ENCODE measurements around the gene TOMM5.
"Not testable (repeated sequence)": the region's sequence is repeated elsewhere in the genome, so short reads cannot be mapped to it uniquely, and the experiment has no call there.

TOMM5 gene

GRCh38 chr9:37622462-37622861, 30.1 kb upstream of the TOMM5 start:
- H3K4me3 Mint-ChIP-seq: no peak overlapping the region
- no peak overlapping the region for H3K27ac Mint-ChIP-seq
- no peak for DNase-seq
- H3K27me3 Mint-ChIP-seq: peaks cover 9% of the 10 kb centered on the region
- peaks cover 3% of the 10 kb centered on the region for H3K4me1 Mint-ChIP-seq
- CTCF ChIA-PET: no interaction called here
- no peaks in the 10 kb centered on the region for H3K9me3 Mint-ChIP-seq
- no peaks in the 10 kb centered on the region for H3K36me3 Mint-ChIP-seq

- Mint-ChIP-seq H3K27me3 (peaks cover 9% of the 10 kb centered on the region), H3K36me3 (no peaks in the 10 kb centered on the region), H3K4me1 (peaks cover 3% of the 10 kb centered on the region), H3K27ac (no peak overlapping the region), H3K4me3 (no peak overlapping the region), H3K9me3 (no peaks in the 10 kb centered on the region)
- no peak for DNase-seq
- CTCF ChIA-PET: no interaction called here
These were observed 29.1 kb upstream of the TOMM5 start for GRCh38 chr9:37621273-37622121.

DNA sequence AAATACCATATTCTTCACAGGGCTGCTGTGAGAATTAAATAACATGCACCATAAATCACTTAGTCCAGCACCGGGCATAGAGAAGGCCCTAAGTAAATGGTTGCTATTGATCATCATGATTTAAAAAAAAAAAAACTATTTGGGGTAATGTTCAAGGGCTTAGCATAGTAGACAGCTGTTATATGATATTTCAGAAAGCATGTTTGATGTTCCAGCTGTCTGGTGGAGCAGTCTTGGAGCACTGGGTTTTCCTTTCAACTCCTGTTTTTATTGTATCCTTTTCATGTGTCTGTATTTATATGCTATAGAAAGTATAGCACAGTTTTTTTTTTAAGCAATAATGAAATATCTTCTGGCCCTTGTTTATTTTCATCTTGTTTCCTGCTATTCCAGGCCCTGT, 28.0 kb upstream of the TOMM5 start:
- H3K36me3 Mint-ChIP-seq: no peaks in the 10 kb centered on the region
- H3K27me3 Mint-ChIP-seq: peaks cover 9% of the 10 kb centered on the region
- no peak overlapping the region for H3K27ac Mint-ChIP-seq
- CTCF ChIA-PET: interaction anchor here (0.8 kb wide), 1 partner anchor 665 kb away, joined by 3 read pairs; no protein-coding TSS in a partner anchor
- no peaks in the 10 kb centered on the region for H3K9me3 Mint-ChIP-seq
- DNase-seq: no peak
- H3K4me1 Mint-ChIP-seq: peaks cover 3% of the 10 kb centered on the region
- no peak overlapping the region for H3K4me3 Mint-ChIP-seq

DNA sequence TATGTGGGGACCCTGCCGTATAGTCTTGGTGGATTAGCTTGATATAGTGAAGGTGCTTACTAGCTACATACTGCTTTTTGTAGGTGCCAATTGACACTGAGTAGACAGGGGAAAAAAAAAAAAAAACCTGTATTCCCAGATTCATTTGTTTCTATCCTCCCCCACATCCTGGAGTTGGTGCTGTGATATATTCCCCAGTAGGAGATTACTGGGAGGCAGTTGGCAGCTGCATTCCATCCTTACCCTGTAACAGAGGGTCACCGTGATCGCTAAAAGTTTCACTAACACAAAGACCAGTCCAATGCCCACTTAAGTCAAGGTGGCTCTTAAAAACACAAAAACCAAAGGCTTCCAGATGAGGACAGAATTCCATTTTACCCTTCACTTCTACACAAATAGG, 27.4 kb upstream of the TOMM5 start:
- Mint-ChIP-seq H3K9me3 (no peaks in the 10 kb centered on the region), H3K4me3 (no peak overlapping the region), H3K27ac (no peak overlapping the region), H3K36me3 (no peaks in the 10 kb centered on the region), H3K4me1 (peaks cover 3% of the 10 kb centered on the region), H3K27me3 (peaks cover 9% of the 10 kb centered on the region)
- DNase-seq: no peak
- CTCF ChIA-PET: no interaction called here

DNA sequence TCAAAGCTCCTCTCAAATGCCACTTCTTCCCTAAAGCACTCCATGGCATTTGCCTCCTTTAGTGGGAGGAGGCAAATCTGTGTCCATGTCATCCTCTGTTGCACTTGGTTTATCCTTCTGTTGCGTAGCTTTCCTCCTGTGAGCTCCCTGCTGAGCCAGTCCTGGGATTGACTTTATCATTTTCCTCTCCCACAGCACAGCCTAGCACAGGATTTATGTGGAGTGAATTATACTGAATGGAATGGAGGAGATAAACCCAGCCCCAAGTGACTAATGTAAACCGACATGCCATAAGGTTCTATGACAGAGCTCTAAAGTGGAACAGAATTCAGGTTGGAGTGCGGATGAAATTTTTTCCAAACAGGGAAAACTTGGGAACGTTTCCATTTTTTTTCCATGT, 26.4 kb upstream of the TOMM5 start:
- CTCF ChIA-PET: no interaction called here
- Mint-ChIP-seq H3K4me3 (no peak overlapping the region), H3K4me1 (peaks cover 3% of the 10 kb centered on the region), H3K9me3 (no peaks in the 10 kb centered on the region), H3K36me3 (no peaks in the 10 kb centered on the region), H3K27ac (no peak overlapping the region), H3K27me3 (peaks cover 13% of the 10 kb centered on the region)
- no peak for DNase-seq

DNA sequence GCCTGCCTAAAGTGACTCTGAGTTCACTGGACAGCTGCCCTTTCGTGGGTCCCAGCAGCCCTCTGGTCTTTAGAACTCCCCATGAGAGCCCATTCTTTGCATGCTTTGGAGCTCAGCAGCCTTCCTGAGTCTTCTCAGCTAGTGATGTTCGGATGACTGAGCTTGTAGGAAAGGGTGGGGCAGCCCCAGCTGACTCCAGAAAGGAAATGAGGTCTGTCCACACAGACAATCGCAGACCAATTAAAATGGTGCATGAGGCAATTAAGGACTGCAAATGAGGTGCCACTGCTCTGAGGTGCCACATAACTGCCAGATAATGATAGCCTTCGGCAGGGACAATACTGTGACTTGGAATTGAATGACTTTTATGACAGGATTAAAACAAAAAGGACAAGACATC, 25.4 kb upstream of the TOMM5 start:
- no peak overlapping the region for H3K4me3 Mint-ChIP-seq
- DNase-seq: no peak
- H3K27me3 Mint-ChIP-seq: peaks cover 14% of the 10 kb centered on the region
- H3K9me3 Mint-ChIP-seq: no peaks in the 10 kb centered on the region
- CTCF ChIA-PET: no interaction called here
- no peaks in the 10 kb centered on the region for H3K36me3 Mint-ChIP-seq
- no peak overlapping the region for H3K27ac Mint-ChIP-seq
- H3K4me1 Mint-ChIP-seq: peaks cover 3% of the 10 kb centered on the region

DNA sequence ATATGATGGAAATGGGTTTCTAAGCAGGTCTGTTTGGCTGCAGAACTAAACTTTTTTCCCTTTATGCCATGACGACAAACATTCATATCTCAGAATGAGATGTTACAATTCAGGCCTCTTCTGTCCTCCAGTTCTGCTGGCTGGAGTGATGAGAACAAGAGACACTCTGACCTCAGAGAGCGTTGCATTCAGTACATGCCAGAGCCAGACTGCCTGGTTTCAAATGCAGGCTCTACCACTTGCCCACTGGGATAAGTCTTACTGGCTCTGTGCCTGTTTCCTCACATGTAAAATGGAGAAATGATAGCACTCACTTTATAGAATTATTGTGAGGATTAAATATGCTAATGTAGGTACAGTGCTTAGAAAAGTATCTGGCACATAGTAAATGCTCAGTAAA, 24.8 kb upstream of the TOMM5 start:
- H3K27me3 Mint-ChIP-seq: peaks cover 14% of the 10 kb centered on the region
- H3K36me3 Mint-ChIP-seq: no peaks in the 10 kb centered on the region
- H3K4me3 Mint-ChIP-seq: no peak overlapping the region
- CTCF ChIA-PET: no interaction called here
- peaks cover 3% of the 10 kb centered on the region for H3K4me1 Mint-ChIP-seq
- no peak overlapping the region for H3K27ac Mint-ChIP-seq
- H3K9me3 Mint-ChIP-seq: no peaks in the 10 kb centered on the region
- no peak for DNase-seq

GRCh38 chr9:37611961-37612360, 19.6 kb upstream of the TOMM5 start:
- Mint-ChIP-seq H3K27ac (no peak overlapping the region), H3K36me3 (no peaks in the 10 kb centered on the region), H3K9me3 (no peaks in the 10 kb centered on the region), H3K4me1 (no peaks in the 10 kb centered on the region), H3K27me3 (peaks cover 21% of the 10 kb centered on the region), H3K4me3 (no peak overlapping the region)
- DNase-seq: no peak
- CTCF ChIA-PET: no interaction called here

DNA sequence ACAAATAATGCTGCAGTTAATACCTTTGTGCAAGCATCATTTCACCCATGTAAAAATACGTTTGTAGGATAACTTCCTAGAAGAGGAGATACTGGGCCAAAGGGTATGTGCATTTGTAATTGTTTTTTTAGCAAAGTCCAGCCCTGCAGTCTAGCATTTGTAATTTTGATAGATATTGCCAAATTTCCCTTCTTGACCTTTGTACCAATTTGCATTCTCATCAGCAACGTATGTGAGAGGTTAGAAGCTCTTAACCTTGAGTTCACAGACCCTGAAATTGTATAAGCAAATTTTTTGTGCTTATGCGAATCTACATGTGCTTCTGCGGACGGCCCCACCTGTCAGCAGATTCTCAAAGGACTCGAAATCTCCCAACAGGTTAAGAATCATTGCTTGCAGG, 18.6 kb upstream of the TOMM5 start:
- Mint-ChIP-seq H3K27ac (no peak overlapping the region), H3K4me1 (no peaks in the 10 kb centered on the region), H3K36me3 (no peaks in the 10 kb centered on the region), H3K9me3 (no peaks in the 10 kb centered on the region), H3K4me3 (no peak overlapping the region), H3K27me3 (peaks cover 25% of the 10 kb centered on the region)
- DNase-seq: no peak
- CTCF ChIA-PET: no interaction called here

DNA sequence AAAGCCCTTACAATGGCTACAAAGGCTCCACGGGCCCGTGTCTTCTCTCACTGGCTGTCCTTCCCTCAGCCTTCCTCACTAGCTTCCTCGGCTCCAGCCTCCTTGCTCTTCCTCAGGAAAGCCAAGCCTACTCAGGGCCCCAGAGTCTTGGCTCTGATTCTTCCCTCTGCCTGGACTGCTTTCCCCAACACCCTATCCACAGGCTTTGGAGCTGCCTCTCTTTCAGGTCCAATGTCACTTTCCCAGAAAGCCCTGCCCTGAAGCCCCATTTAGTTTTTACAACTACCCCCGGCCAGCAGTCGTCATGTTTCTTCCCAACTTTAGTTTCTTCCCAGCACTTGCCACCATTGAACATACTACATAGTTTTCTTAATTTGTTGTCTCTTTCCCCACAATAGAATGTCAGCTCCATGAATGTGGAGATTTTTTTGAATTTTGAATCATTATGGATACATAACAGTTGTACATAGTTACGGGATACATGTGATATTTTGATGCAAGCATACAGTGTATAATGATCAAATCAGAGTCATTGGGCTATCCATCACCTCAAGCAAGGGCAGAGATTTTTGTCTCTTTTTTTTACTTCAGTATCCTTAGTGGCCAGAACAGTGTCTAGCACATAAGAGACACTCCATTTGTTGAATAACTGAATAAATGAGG, 17.5 kb upstream of the TOMM5 start:
- Mint-ChIP-seq H3K36me3 (no peaks in the 10 kb centered on the region), H3K4me1 (no peaks in the 10 kb centered on the region), H3K27ac (no peak overlapping the region), H3K4me3 (no peak overlapping the region), H3K9me3 (no peaks in the 10 kb centered on the region), H3K27me3 (peaks cover 29% of the 10 kb centered on the region)
- no peak for DNase-seq
- CTCF ChIA-PET: no interaction called here

GRCh38 chr9:37608250-37608649, 15.9 kb upstream of the TOMM5 start:
- Mint-ChIP-seq H3K4me3 (no peak overlapping the region), H3K27me3 (peaks cover 31% of the 10 kb centered on the region), H3K4me1 (no peaks in the 10 kb centered on the region), H3K36me3 (no peaks in the 10 kb centered on the region), H3K27ac (no peak overlapping the region), H3K9me3 (no peaks in the 10 kb centered on the region)
- no peak for DNase-seq
- CTCF ChIA-PET: no interaction called here

GRCh38 chr9:37604296-37604695, 11.9 kb upstream of the TOMM5 start:
- Mint-ChIP-seq H3K4me3 (no peak overlapping the region), H3K27me3 (peaks cover 42% of the 10 kb centered on the region), H3K36me3 (no peaks in the 10 kb centered on the region), H3K9me3 (no peaks in the 10 kb centered on the region), H3K4me1 (no peaks in the 10 kb centered on the region), H3K27ac (no peak overlapping the region)
- DNase-seq: no peak
- CTCF ChIA-PET: no interaction called here

DNA sequence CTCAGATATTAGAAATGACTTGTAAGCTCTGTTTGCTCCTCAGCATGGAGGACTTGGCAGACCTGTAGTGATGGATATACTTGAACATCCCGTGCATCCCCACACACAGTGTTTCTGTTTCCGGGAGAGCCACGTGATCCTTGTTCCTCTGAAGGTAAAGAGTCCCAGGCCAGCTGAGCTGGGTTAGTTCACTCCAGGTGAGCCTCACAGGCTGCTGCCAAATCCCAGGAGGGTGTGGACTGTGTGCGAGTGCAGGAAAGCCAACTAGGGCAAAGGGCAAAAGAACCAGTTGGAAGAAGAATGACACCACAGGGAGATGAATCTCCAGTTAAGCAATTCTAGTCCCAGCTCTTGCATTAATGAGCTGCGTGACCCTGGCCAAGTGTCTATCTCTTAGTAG, 10.4 kb upstream of the TOMM5 start:
- H3K27ac Mint-ChIP-seq: no peak overlapping the region
- no peaks in the 10 kb centered on the region for H3K4me1 Mint-ChIP-seq
- no peaks in the 10 kb centered on the region for H3K9me3 Mint-ChIP-seq
- CTCF ChIA-PET: no interaction called here
- no peak overlapping the region for H3K4me3 Mint-ChIP-seq
- no peaks in the 10 kb centered on the region for H3K36me3 Mint-ChIP-seq
- peaks cover 32% of the 10 kb centered on the region for H3K27me3 Mint-ChIP-seq
- DNase-seq: no peak

DNA sequence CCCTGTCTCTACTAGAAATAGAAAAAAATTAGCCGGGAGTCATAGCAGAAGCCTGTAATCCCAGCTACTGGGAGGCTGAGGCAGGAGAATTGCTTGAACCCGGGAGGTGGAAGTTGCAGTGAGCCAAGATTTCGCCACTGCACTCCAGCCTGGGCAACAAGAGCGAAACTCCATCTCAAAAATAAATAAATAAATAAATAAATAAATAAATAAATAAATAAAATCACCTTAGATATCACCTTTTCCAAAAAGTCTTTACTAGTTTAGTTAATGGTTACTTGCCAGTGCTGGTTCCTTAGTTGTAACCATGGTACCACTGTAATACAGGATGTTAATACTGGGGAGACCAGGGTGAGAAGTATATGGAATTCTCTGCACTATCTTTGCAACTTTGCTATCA, 9.7 kb upstream of the TOMM5 start:
- peaks cover 35% of the 10 kb centered on the region for H3K27me3 Mint-ChIP-seq
- H3K36me3 Mint-ChIP-seq, DNase-seq, H3K4me1 Mint-ChIP-seq, H3K9me3 Mint-ChIP-seq, H3K27ac Mint-ChIP-seq, CTCF ChIA-PET, H3K4me3 Mint-ChIP-seq: not testable (repeated sequence)

- Mint-ChIP-seq H3K27ac (no peak overlapping the region), H3K4me1 (peaks cover 20% of the 10 kb centered on the region), H3K9me3 (no peaks in the 10 kb centered on the region), H3K27me3 (peaks cover 16% of the 10 kb centered on the region), H3K4me3 (no peak overlapping the region), H3K36me3 (peaks cover 5% of the 10 kb centered on the region)
- DNase-seq: no peak
- CTCF ChIA-PET: interaction anchor here (1.2 to 6.0 kb wide), 2 partner anchors 19 to 30 kb away, joined by 3 to 36 read pairs; partner anchors contain the start of gene FBXO10
These were observed 4.1 kb upstream of the TOMM5 start for GRCh38 chr9:37596504-37596903.

Data from activated naive CD4-positive, alpha-beta T cell treated with anti-CD3 and anti-CD28 coated beads, Interleukin-2, amount 10 ng/mL, durations not matched to agents 7 days and 5 days (primary cell).